H9 (cell line): ENCODE measurements around the gene ECHDC1. TPM values are rescaled to one million over a fixed set of nuclear protein-coding genes. Genes with fewer than 3 reads are reported as not detected.
A peak's percentile ranks its signal among the peaks of the same experiment; 100 is the strongest.

Source experiments
- DNase-seq: peaks from one replicate; pipeline ENCODE4 v3.0.0-alpha.2; 2017
- H2AFZ ChIP-seq: one replicate; pipeline ENCODE4 v1.6.1; 2013; ENCODE audit warnings: mild to moderate bottlenecking, low read length, control low read depth, moderate library complexity
- H2AK5ac ChIP-seq: 2 replicates; pipeline ENCODE4 v1.6.1; 2013; ENCODE audit warnings: low read length, control low read depth, mixed read lengths; ENCODE audit not compliant: insufficient read length
- H2BK120ac ChIP-seq: one replicate; pipeline ENCODE4 v1.6.1; 2013; ENCODE audit warnings: low read depth, mild to moderate bottlenecking, low read length, control low read depth, inconsistent platforms; ENCODE audit not compliant: poor library complexity, severe bottlenecking
- H2BK12ac ChIP-seq: 2 replicates; pipeline ENCODE4 v1.6.1; 2013; ENCODE audit warnings: low read length, control low read depth, mixed read lengths, low read depth; ENCODE audit not compliant: insufficient read length
- H2BK15ac ChIP-seq: 2 replicates; pipeline ENCODE4 v1.6.1; 2013; ENCODE audit warnings: low read depth, low read length, control low read depth
- H2BK20ac ChIP-seq: one replicate; pipeline ENCODE4 v1.6.1; 2013; ENCODE audit warnings: low read depth, mild to moderate bottlenecking, low read length, control low read depth, inconsistent platforms; ENCODE audit not compliant: poor library complexity, severe bottlenecking
- H2BK5ac ChIP-seq: 2 replicates; pipeline ENCODE4 v1.6.1; 2013; ENCODE audit warnings: low read length, control low read depth, mixed read lengths; ENCODE audit not compliant: insufficient read length
- H3K14ac ChIP-seq: 2 replicates; pipeline ENCODE4 v1.6.1; 2013; ENCODE audit warnings: low read length, control low read depth; ENCODE audit not compliant: insufficient read depth
- H3K18ac ChIP-seq: 2 replicates; pipeline ENCODE4 v1.6.1; 2013; ENCODE audit warnings: low read depth, mild to moderate bottlenecking, mixed read lengths, low read length, control low read depth; ENCODE audit not compliant: insufficient read length
- H3K23ac ChIP-seq: 2 replicates; pipeline ENCODE4 v1.6.1; 2013; ENCODE audit warnings: low read length, control low read depth, mixed read lengths, low read depth; ENCODE audit not compliant: insufficient read length
- H3K23me2 ChIP-seq: 2 replicates; pipeline ENCODE4 v1.6.1; 2013; ENCODE audit warnings: low read depth, mild to moderate bottlenecking, mixed read lengths, low read length, control low read depth; ENCODE audit not compliant: insufficient read length, poor library complexity, severe bottlenecking
- H3K27ac ChIP-seq: 2 replicates; pipeline ENCODE4 v1.5.1; 2013; ENCODE audit warnings: low read length, control low read depth, mixed read lengths, low read depth; ENCODE audit not compliant: insufficient read length
- H3K27me3 ChIP-seq: 2 replicates; pipeline ENCODE4 v1.6.1; 2013; ENCODE audit warnings: low read length, control low read depth, inconsistent platforms; ENCODE audit not compliant: insufficient read depth
- H3K4ac ChIP-seq: 2 replicates; pipeline ENCODE4 v1.6.1; 2013; ENCODE audit warnings: low read depth, mild to moderate bottlenecking, control low read depth, inconsistent platforms, low read length, moderate library complexity
- H3K4me1 ChIP-seq: 2 replicates; pipeline ENCODE4 v1.6.1; 2013; ENCODE audit warnings: low read length, control low read depth, inconsistent platforms; ENCODE audit not compliant: insufficient read depth
- H3K4me2 ChIP-seq: 2 replicates; pipeline ENCODE4 v1.6.1; 2013; ENCODE audit warnings: low read length, control low read depth, mixed read lengths; ENCODE audit not compliant: insufficient read length, insufficient read depth
- H3K56ac ChIP-seq: 2 replicates; pipeline ENCODE4 v1.6.1; 2013; ENCODE audit warnings: low read depth, mild to moderate bottlenecking, mixed read lengths, low read length, control low read depth; ENCODE audit not compliant: insufficient read length
- H3K79me1 ChIP-seq: 2 replicates; pipeline ENCODE4 v1.6.1; 2013; ENCODE audit warnings: low read depth, mild to moderate bottlenecking, moderate library complexity, low read length, control low read depth, inconsistent platforms; ENCODE audit not compliant: insufficient read depth, poor library complexity, severe bottlenecking
- H3K79me2 ChIP-seq: 2 replicates; pipeline ENCODE4 v1.6.1; 2013; ENCODE audit warnings: low read length, control low read depth, inconsistent platforms; ENCODE audit not compliant: insufficient read depth
- H3K9ac ChIP-seq: 2 replicates; pipeline ENCODE4 v1.6.1; 2013; ENCODE audit warnings: low read length, control low read depth, mixed read lengths; ENCODE audit not compliant: insufficient read length; ENCODE audit errors: extremely low read depth
- H3K9me3 ChIP-seq: one replicate; pipeline ENCODE4 v1.6.1; 2013; ENCODE audit warnings: low read depth, low read length, inconsistent platforms; ENCODE audit not compliant: control insufficient read depth
- H3T11ph ChIP-seq: one replicate; pipeline ENCODE4 v1.6.1; 2013; ENCODE audit warnings: mild to moderate bottlenecking, low read length, control low read depth, inconsistent platforms
- H4K20me1 ChIP-seq: one replicate; pipeline ENCODE4 v1.6.1; 2013; ENCODE audit not compliant: control insufficient read depth, insufficient read length, insufficient read depth
- H4K5ac ChIP-seq: 2 replicates; pipeline ENCODE4 v1.6.1; 2013; ENCODE audit warnings: low read depth, mild to moderate bottlenecking, mixed read lengths, low read length, control low read depth; ENCODE audit not compliant: insufficient read length
- H4K8ac ChIP-seq: replicated peaks from 2 replicates; pipeline ENCODE4 v1.6.1; 2013; ENCODE audit warnings: low read length, control low read depth, mixed read lengths, low read depth; ENCODE audit not compliant: insufficient read length
- H4K91ac ChIP-seq: 2 replicates; pipeline ENCODE4 v1.6.1; 2013; ENCODE audit warnings: low read depth, mild to moderate bottlenecking, moderate library complexity, mixed read lengths, low read length, control low read depth; ENCODE audit not compliant: insufficient read length
- H3K27ac Mint-ChIP-seq, 3 experiments: 2 replicates in 2 of 3; 3 replicates in 1 of 3; pipeline ENCODE4 v1.8.0; 2020 to 2021; ENCODE audit warnings: mixed read lengths in 3 of 3, mild to moderate bottlenecking in 1 of 3, moderate library complexity in 1 of 3
- H3K27me3 Mint-ChIP-seq: 2 replicates; pipeline ENCODE4 v1.8.0; 2021; ENCODE audit warnings: low read depth, mild to moderate bottlenecking, moderate library complexity, mixed read lengths
- H3K36me3 Mint-ChIP-seq, 3 experiments: 2 replicates in 2 of 3; 3 replicates in 1 of 3; pipeline ENCODE4 v1.8.0; 2020 to 2021; ENCODE audit warnings: low read depth in 3 of 3, mixed read lengths in 3 of 3; ENCODE audit not compliant: insufficient read depth in 1 of 3
- H3K4me1 Mint-ChIP-seq, 2 experiments: 2 replicates each; pipeline ENCODE4 v1.8.0; 2020; ENCODE audit warnings: mixed read lengths in 2 of 2
- H3K4me3 Mint-ChIP-seq, 2 experiments: 2 replicates in 1 of 2; 3 replicates in 1 of 2; pipeline ENCODE4 v1.8.0; 2020 to 2021; ENCODE audit warnings: mild to moderate bottlenecking in 2 of 2, mixed read lengths in 2 of 2, moderate library complexity in 1 of 2
- H3K9me3 Mint-ChIP-seq, 2 experiments: 2 replicates in 1 of 2; 3 replicates in 1 of 2; pipeline ENCODE4 v1.8.0; 2020; ENCODE audit warnings: mild to moderate bottlenecking in 2 of 2, mixed read lengths in 2 of 2, moderate library complexity in 1 of 2
- WGBS: extraction: QIAGEN DNeasy Blood & Tissue Kit; methylation state at CpG from one replicate; pipeline ENCODE4 v1.1.7; 2013; ENCODE audit warnings: missing lambda C conversion rate, low lambda C conversion rate, mixed read lengths; ENCODE audit not compliant: insufficient read length; ENCODE audit errors: extremely low coverage; 5-methylcytosine and 5-hydroxymethylcytosine counted together
- total RNA-seq: library from RNA; stranded (reverse); gene quantifications from 2 replicates; pipeline ENCODE4 v1.2.1, GENCODE V29; 2021
- TF ChIP-seq, protein P1 (sequence below): fragments of 200-600 bp; sonication (generic); conservative IDR thresholded peaks from 3 replicates; pipeline ENCODE4 v1.8.0; 2021; ENCODE audit warnings: antibody characterized with exemption, mild to moderate bottlenecking

Gene ECHDC1
- total RNA-seq, 1 experiment from 2014 or later, result 47.8 TPM

DNA sequence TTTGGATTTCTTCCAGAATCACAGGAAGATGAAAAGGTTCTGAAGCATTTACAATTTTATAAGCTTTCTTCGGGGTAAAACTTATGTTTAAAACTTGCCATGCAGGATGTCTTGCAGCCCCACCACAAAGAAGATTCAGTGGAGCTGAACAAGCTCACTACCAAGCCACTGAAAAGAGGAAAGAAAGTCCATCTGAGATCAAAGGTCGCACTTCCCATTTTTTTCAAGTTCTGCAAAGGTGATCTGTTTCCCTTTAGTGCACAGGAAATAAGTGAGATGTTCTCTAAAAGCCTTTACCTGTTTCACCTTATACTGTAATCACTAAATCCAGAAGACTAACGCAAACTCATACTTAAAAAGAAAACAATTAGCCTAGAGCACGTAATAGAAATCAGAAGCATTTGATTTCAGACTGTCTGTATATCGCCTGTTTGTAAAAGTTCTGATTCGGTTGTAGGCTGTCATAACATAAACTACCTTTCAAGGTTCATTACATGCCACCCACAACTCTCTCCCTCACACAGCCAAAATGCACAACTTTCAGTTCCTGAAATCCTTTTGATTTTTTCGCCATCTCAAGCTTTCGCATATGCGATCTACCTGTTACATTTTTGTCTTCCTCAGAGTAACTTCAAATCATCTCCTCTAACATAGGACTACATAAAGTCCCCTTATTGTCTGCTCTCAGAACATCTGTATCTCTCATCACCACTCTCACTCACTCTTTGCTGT lies 1.8 kb downstream of the ECHDC1 start:
- no peak overlapping the region for H3K56ac ChIP-seq
- peaks cover 24% of the 10 kb centered on the region; the same call in 1 of the 2 replicates for H3K79me2 ChIP-seq
- H2BK12ac ChIP-seq, result no peak overlapping the region
- H3K27ac ChIP-seq, result no peak overlapping the region
- H4K8ac ChIP-seq, result no peak overlapping the region
- no peaks in the 10 kb centered on the region for H3K27me3 ChIP-seq
- peaks cover 20% of the 10 kb centered on the region for H3K23me2 ChIP-seq
- no peak overlapping the region for H2BK5ac ChIP-seq
- H2BK20ac ChIP-seq, result no peak overlapping the region
- Mint-ChIP-seq H3K36me3 (peaks cover 0 to 3% (median 0%) of the 10 kb centered on the region in 3 experiments; a peak in 2 of 7 replicates), H3K9me3 (peaks cover 0 to 4% of the 10 kb centered on the region in 2 experiments; a peak in 2 of 5 replicates), H3K27me3 (no peaks in the 10 kb centered on the region), H3K4me1 (peaks cover 13 to 29% of the 10 kb centered on the region in 2 experiments), H3K4me3 (no peak overlapping the region; a peak in 1 of 5 replicates), H3K27ac (no peak overlapping the region)
- H2AFZ ChIP-seq, result no peak overlapping the region
- no peak overlapping the region for H4K91ac ChIP-seq
- peak overlapping the region; percentile 87 for H3K4me2 ChIP-seq
- no peak overlapping the region for H3K18ac ChIP-seq
- WGBS, result no CpG with 5 or more reads among the region's 9 CpGs
- H3K4ac ChIP-seq, result no peak overlapping the region
- no peak overlapping the region for H3T11ph ChIP-seq
- DNase-seq, result no peak
- no peak overlapping the region for H2BK15ac ChIP-seq
- no peaks in the 10 kb centered on the region for H3K79me1 ChIP-seq
- H3K23ac ChIP-seq, result no peak overlapping the region
- no peak overlapping the region for H4K5ac ChIP-seq
- no peaks in the 10 kb centered on the region for H4K20me1 ChIP-seq
- H3K4me1 ChIP-seq, result peaks cover 11% of the 10 kb centered on the region; the same call in 1 of the 2 replicates
- peak overlapping the region; percentile 92 for H3K9ac ChIP-seq
- TF ChIP-seq, protein P1, sequence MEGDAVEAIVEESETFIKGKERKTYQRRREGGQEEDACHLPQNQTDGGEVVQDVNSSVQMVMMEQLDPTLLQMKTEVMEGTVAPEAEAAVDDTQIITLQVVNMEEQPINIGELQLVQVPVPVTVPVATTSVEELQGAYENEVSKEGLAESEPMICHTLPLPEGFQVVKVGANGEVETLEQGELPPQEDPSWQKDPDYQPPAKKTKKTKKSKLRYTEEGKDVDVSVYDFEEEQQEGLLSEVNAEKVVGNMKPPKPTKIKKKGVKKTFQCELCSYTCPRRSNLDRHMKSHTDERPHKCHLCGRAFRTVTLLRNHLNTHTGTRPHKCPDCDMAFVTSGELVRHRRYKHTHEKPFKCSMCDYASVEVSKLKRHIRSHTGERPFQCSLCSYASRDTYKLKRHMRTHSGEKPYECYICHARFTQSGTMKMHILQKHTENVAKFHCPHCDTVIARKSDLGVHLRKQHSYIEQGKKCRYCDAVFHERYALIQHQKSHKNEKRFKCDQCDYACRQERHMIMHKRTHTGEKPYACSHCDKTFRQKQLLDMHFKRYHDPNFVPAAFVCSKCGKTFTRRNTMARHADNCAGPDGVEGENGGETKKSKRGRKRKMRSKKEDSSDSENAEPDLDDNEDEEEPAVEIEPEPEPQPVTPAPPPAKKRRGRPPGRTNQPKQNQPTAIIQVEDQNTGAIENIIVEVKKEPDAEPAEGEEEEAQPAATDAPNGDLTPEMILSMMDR, result no peak
- H3K14ac ChIP-seq, result no peak overlapping the region
- H2AK5ac ChIP-seq, result no peak overlapping the region
- H2BK120ac ChIP-seq, result no peak overlapping the region
- H3K9me3 ChIP-seq, result no peaks in the 10 kb centered on the region
